Measurements from ENCODE around the gene CHAF1B. TPM values are rescaled to one million over a fixed set of nuclear protein-coding genes. Genes with fewer than 3 reads are reported as not detected.

The CHAF1B gene
- total RNA-seq, 2 donors from 2014 or later, result 0.33 to 1.2 TPM

- H3K27ac ChIP-seq, result no peak overlapping the region
- H3K9me3 ChIP-seq, result no peaks in the 10 kb centered on the region
- H3K27me3 ChIP-seq, result no peaks in the 10 kb centered on the region
- H3K36me3 ChIP-seq, result no peaks in the 10 kb centered on the region
- H3K4me1 ChIP-seq, result no peaks in the 10 kb centered on the region
- DNase-seq (ENCODE audit: low spot score), result no peak
- no peak for TF ChIP-seq CTCF (IDR thresholded peaks at IDR 0.05)
- no peak overlapping the region for H3K4me3 ChIP-seq
Observed at GRCh38 chr21:36454093-36454531, 68.9 kb downstream of the CHAF1B start.

- Histone ChIP-seq H3K36me3 (no peaks in the 10 kb centered on the region), H3K27me3 (no peaks in the 10 kb centered on the region), H3K27ac (no peak overlapping the region), H3K4me1 (no peaks in the 10 kb centered on the region), H3K9me3 (no peaks in the 10 kb centered on the region), H3K4me3 (no peak overlapping the region)
- no peak for DNase-seq (ENCODE audit: low spot score)
- TF ChIP-seq CTCF (IDR thresholded peaks at IDR 0.05), result no peak
Observed at GRCh38 chr21:36454706-36455105, 69.5 kb downstream of the CHAF1B start.

GRCh38 chr21:36456729-36457414 is 71.7 kb downstream of the CHAF1B start:
- Histone ChIP-seq H3K9me3 (no peaks in the 10 kb centered on the region), H3K27ac (no peak overlapping the region)

GRCh38 chr21:36459098-36459497 is 73.9 kb downstream of the CHAF1B start:
- no peak for TF ChIP-seq CTCF (IDR thresholded peaks at IDR 0.05)
- no peaks in the 10 kb centered on the region for H3K27me3 ChIP-seq
- no peaks in the 10 kb centered on the region for H3K36me3 ChIP-seq
- H3K4me1 ChIP-seq, result no peaks in the 10 kb centered on the region
- H3K4me3 ChIP-seq, result no peak overlapping the region
- H3K9me3 ChIP-seq, result no peaks in the 10 kb centered on the region
- H3K27ac ChIP-seq, result no peak overlapping the region
- DNase-seq (ENCODE audit: low spot score), result no peak

More at GRCh38 chr21:36456729-36457414, 71.7 kb downstream of the CHAF1B start:
- no peak for TF ChIP-seq CTCF (IDR thresholded peaks at IDR 0.05)
- DNase-seq (ENCODE audit: low spot score), result no peak
- Histone ChIP-seq H3K27me3 (no peaks in the 10 kb centered on the region), H3K4me1 (no peaks in the 10 kb centered on the region), H3K4me3 (no peak overlapping the region), H3K36me3 (no peaks in the 10 kb centered on the region)

GRCh38 chr21:36460866-36461265 is 75.7 kb downstream of the CHAF1B start:
- no peak for DNase-seq (ENCODE audit: low spot score)
- H3K27ac ChIP-seq, result no peak overlapping the region
- no peaks in the 10 kb centered on the region for H3K27me3 ChIP-seq
- peaks cover 0 to 7% of the 10 kb centered on the region in 2 donors for H3K4me1 ChIP-seq
- TF ChIP-seq CTCF (IDR thresholded peaks at IDR 0.05), result no peak
- no peak overlapping the region for H3K4me3 ChIP-seq
- H3K36me3 ChIP-seq, result no peaks in the 10 kb centered on the region
- no peaks in the 10 kb centered on the region for H3K9me3 ChIP-seq
